ENCODE data around the gene CEP112. TPM values are rescaled to one million over a fixed set of nuclear protein-coding genes. Genes with fewer than 3 reads are reported as not detected.

Gene CEP112
- total and polyA plus RNA-seq, 2 of the 13 experiments (the other 11 are each of a cell fraction or from before 2014, with no cell fraction given): 1.2 to 3.4 TPM

DNA sequence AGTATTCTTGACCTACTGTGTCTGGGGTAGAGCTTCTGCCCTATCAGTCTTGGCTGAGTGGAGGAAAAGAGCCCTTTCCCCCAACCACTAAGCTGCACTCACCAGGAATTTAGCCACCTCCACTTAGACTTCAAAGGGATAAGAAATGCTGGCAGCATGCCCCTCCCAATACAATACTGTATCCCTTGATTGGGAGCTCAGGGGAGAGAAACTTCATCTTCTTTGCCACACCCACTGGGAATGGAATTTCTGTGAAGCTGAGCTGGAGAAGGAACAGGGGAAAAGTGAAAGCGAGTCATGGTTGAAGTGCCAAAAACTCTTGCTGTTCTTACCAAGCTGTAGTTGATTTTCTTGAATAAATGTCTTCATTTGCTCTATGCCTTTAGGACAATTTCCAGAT is 68.8 kb downstream of the CEP112 start:
- Histone ChIP-seq H4K20me1 (ENCODE audit: insufficient read depth, low read length) (no peaks in the 10 kb centered on the region), H3K4me2 (ENCODE audit: low read depth, low read length) (no peak overlapping the region), H3K36me3 (replicated peaks in 1 of 2; ENCODE audit: control insufficient read depth in 1 of 2, insufficient read depth in 2 of 2, low read length in 2 of 2) (no peaks in the 10 kb centered on the region), H3K4me1 (ENCODE audit: insufficient read depth, low read length) (no peaks in the 10 kb centered on the region), H3K27me3 (ENCODE audit: control insufficient read depth in 1 of 2, insufficient read depth in 2 of 2, low read length in 2 of 2) (no peaks in the 10 kb centered on the region), H3K27ac (ENCODE audit: extremely low read length, insufficient read depth, low read length) (no peak overlapping the region), H3K9ac (ENCODE audit: insufficient read depth, low read depth, low read length) (no peak overlapping the region), H3K79me2 (ENCODE audit: insufficient read depth, low read length) (no peaks in the 10 kb centered on the region), H3K4me3 (replicated peaks in 1 of 3; ENCODE audit: insufficient read depth in 1 of 3, low read depth in 2 of 3, low read length in 3 of 3) (no peak overlapping the region), H3K9me3 (ENCODE audit: low read length) (no peaks in the 10 kb centered on the region), H2AFZ (ENCODE audit: low read length) (no peak overlapping the region)
- BruUV-seq (replicated peaks): no TSS peak
- ATAC-seq: no peak
- WGBS (ENCODE audit: low lambda C conversion rate): 97% methylated on average over 1 of the region's 1 CpG
- intact Hi-C loops (cut with micrococcal nuclease; ENCODE audit: unreplicated experiment) (no loop called here), in situ Hi-C loops (cut with HindIII; ENCODE audit: extremely low pct_ligation_motif_present, low pct_unique_long_range_greater_than_20kb) (no loop called here)
- FAIRE-seq: no peak
- POLR2A ChIA-PET: no interaction called here
- TF ChIP-seq, protein P1, sequence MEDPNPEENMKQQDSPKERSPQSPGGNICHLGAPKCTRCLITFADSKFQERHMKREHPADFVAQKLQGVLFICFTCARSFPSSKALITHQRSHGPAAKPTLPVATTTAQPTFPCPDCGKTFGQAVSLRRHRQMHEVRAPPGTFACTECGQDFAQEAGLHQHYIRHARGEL (CRISPR knock-in tag; IDR thresholded peaks at IDR 0.05): no peak
- TF ChIP-seq ETV6 (CRISPR knock-in tag; conservative IDR thresholded peaks at IDR 0.05) (no peak), ZNF7 (CRISPR knock-in tag; IDR thresholded peaks at IDR 0.05) (no peak), HOXA3 (CRISPR knock-in tag; IDR thresholded peaks at IDR 0.05) (no peak), ZNF891 (CRISPR knock-in tag; IDR thresholded peaks at IDR 0.05) (no peak), HNRNPLL (IDR thresholded peaks at IDR 0.05; ENCODE audit: low read depth, low read length, poor library complexity, severe bottlenecking) (no peak), TMF1 (CRISPR knock-in tag; IDR thresholded peaks at IDR 0.05; ENCODE audit: low read depth) (no peak), ZSCAN31 (CRISPR knock-in tag; IDR thresholded peaks at IDR 0.05; ENCODE audit: low read depth) (no peak), ZMYM4 (CRISPR knock-in tag; IDR thresholded peaks at IDR 0.05) (no peak), POGZ (CRISPR knock-in tag; IDR thresholded peaks at IDR 0.05) (no peak), SOX6 (IDR thresholded peaks at IDR 0.05) (no peak), SOX6 (CRISPR knock-in tag; IDR thresholded peaks at IDR 0.05) (no peak), ZNF615 (CRISPR knock-in tag; IDR thresholded peaks at IDR 0.05; ENCODE audit: borderline replicate concordance) (no peak), ZFP1 (CRISPR knock-in tag; IDR thresholded peaks at IDR 0.05) (no peak), TBX2 (CRISPR knock-in tag; IDR thresholded peaks at IDR 0.05; ENCODE audit: borderline replicate concordance) (no peak), SIN3B (IDR thresholded peaks at IDR 0.05; ENCODE audit: low read length) (no peak), ZBTB8A (CRISPR knock-in tag; IDR thresholded peaks at IDR 0.05; ENCODE audit: borderline replicate concordance, low read depth) (no peak)
- TF ChIP-seq, protein P2, sequence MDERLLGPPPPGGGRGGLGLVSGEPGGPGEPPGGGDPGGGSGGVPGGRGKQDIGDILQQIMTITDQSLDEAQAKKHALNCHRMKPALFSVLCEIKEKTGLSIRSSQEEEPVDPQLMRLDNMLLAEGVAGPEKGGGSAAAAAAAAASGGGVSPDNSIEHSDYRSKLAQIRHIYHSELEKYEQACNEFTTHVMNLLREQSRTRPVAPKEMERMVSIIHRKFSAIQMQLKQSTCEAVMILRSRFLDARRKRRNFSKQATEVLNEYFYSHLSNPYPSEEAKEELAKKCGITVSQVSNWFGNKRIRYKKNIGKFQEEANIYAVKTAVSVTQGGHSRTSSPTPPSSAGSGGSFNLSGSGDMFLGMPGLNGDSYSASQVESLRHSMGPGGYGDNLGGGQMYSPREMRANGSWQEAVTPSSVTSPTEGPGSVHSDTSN (CRISPR knock-in tag; IDR thresholded peaks at IDR 0.05): no peak
- TF ChIP-seq, protein P3, sequence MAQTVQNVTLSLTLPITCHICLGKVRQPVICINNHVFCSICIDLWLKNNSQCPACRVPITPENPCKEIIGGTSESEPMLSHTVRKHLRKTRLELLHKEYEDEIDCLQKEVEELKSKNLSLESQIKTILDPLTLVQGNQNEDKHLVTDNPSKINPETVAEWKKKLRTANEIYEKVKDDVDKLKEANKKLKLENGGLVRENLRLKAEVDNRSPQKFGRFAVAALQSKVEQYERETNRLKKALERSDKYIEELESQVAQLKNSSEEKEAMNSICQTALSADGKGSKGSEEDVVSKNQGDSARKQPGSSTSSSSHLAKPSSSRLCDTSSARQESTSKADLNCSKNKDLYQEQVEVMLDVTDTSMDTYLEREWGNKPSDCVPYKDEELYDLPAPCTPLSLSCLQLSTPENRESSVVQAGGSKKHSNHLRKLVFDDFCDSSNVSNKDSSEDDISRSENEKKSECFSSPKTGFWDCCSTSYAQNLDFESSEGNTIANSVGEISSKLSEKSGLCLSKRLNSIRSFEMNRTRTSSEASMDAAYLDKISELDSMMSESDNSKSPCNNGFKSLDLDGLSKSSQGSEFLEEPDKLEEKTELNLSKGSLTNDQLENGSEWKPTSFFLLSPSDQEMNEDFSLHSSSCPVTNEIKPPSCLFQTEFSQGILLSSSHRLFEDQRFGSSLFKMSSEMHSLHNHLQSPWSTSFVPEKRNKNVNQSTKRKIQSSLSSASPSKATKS (CRISPR knock-in tag; IDR thresholded peaks at IDR 0.05): no peak
- TF ChIP-seq, protein P4, sequence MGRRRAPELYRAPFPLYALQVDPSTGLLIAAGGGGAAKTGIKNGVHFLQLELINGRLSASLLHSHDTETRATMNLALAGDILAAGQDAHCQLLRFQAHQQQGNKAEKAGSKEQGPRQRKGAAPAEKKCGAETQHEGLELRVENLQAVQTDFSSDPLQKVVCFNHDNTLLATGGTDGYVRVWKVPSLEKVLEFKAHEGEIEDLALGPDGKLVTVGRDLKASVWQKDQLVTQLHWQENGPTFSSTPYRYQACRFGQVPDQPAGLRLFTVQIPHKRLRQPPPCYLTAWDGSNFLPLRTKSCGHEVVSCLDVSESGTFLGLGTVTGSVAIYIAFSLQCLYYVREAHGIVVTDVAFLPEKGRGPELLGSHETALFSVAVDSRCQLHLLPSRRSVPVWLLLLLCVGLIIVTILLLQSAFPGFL (CRISPR knock-in tag; IDR thresholded peaks at IDR 0.05): no peak
- CTCF ChIA-PET (ENCODE audit: low intra/inter-chr PET ratio, low total read pairs): no interaction called here
- DNase-seq (ENCODE audit: low spot score): no peak

Measured in HepG2 (cell line).